ENCODE data around the gene CTDP1. TPM values are rescaled to one million over a fixed set of nuclear protein-coding genes. Genes with fewer than 3 reads are reported as not detected.

CTDP1 gene
- total and polyA plus RNA-seq, 9 of the 15 experiments (the other 6 are each of a cell fraction or from before 2014, with no cell fraction given) = 0.07 to 19.2 (median 4.0) TPM

DNA sequence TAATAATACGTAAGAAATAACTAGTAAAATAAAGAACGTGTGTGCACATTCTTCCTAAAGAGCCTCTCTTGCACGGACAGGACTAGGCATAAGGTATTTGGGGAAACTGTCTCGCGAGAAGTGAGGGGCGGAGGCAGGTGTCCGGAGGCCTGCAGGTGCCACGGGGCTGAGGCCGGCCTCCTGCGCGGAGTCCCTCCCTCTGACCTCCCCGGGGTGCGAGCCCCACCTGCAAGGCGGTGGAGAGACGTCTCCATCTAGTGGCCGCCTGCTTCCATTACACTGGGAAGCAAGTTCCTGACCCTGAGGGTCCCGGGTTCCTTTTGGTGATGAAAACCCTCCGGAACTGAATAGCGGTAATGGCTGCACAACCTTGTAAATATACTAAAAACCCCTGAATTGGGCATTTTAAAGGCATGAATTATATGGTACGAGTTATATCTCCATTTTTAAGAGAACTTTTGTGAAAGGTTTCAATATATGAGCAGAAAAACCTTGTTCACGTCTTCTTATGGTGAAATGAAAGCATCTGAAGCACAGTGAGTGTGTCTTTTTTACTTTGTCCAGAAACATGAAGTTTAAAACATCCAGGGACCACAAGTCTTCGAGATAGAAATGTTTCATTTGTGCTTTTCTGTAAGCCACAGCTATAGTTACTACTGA is 35.5 kb upstream of the CTDP1 start:
- ATAC-seq (peak; percentile 95), FAIRE-seq (peak; percentile 69), DNase-seq (ENCODE audit: extremely low read depth in 1 of 4, low spot score in 3 of 4) (peak; percentile 73 to 90 (median 86))
- no peak overlapping the region for H3K4me2 ChIP-seq (ENCODE audit: insufficient read depth, low read length)
- 0 out of 5 replicates have a peak, but pooled peaks cover 0 to 6% of the 10 kb centered on the region in 2 experiments for H3K4me1 ChIP-seq (replicated peaks in 1 of 2; ENCODE audit: control insufficient read depth in 2 of 2, insufficient read depth in 2 of 2, low read length in 2 of 2)
- H3K27me3 ChIP-seq (ENCODE audit: control insufficient read depth in 2 of 2, insufficient read depth in 2 of 2, low read length in 2 of 2) = peaks cover 2 to 21% of the 10 kb centered on the region in 2 experiments; a peak in 3 of 5 replicates
- 5% methylated on average over 16 of the region's 22 CpGs for WGBS (ENCODE audit: insufficient coverage, low coverage, missing lambda C conversion rate)
- no peaks in the 10 kb centered on the region for H4K20me1 ChIP-seq (replicated peaks; ENCODE audit: control insufficient read depth, insufficient read depth, low read length)
- in situ Hi-C loops (cut with MboI) = loop anchor here (5.0 kb wide), 1 partner anchor 262 kb away; no protein-coding TSS in a partner anchor
- H3K9me1 ChIP-seq (ENCODE audit: control insufficient read depth, insufficient read depth, low read length) = no peaks in the 10 kb centered on the region
- H3K36me3 ChIP-seq (ENCODE audit: control insufficient read depth, insufficient read depth, low read length) = no peaks in the 10 kb centered on the region
- no TSS peak for BruUV-seq (replicated peaks)
- no peaks in the 10 kb centered on the region for H3K79me2 ChIP-seq (ENCODE audit: control insufficient read depth, insufficient read depth, low read length)
- no peak overlapping the region for H3K27ac ChIP-seq (ENCODE audit: extremely low read depth, low read depth, low read length)
- no peak overlapping the region for H2AFZ ChIP-seq (ENCODE audit: low read depth, low read length)
- ChIA-PET CTCF (ENCODE audit: low intra/inter-chr PET ratio) (interaction anchor here (0.6 to 2.3 kb wide), 5 partner anchors 106 to 265 kb away, joined by 3 to 12 read pairs (median 5); no protein-coding TSS in a partner anchor), POLR2A (no interaction called here)
- H3K9me3 ChIP-seq (replicated peaks; ENCODE audit: control insufficient read depth, insufficient read depth, low read depth, low read length) = no peaks in the 10 kb centered on the region
- no peak overlapping the region for H3K9ac ChIP-seq (ENCODE audit: insufficient read depth in 1 of 2, low read depth in 2 of 2, low read length in 2 of 2)
- intact Hi-C loops (cut with micrococcal nuclease) = loop anchor here (1.0 to 5.0 kb wide), 2 partner anchors 117 to 264 kb away; no protein-coding TSS in a partner anchor
- H3K4me3 ChIP-seq = no peak overlapping the region
- no peak for TF ChIP-seq CREM (IDR thresholded peaks at IDR 0.05; ENCODE audit: low read depth)
- TF ChIP-seq NR2F6 (CRISPR knock-in tag; IDR thresholded peaks at IDR 0.05) = no peak
- peak; percentile 10 for TF ChIP-seq NEUROD1 (IDR thresholded peaks at IDR 0.05; ENCODE audit: borderline replicate concordance, low read depth, low read length, partially characterized antibody)
- TF ChIP-seq ZNF444 (CRISPR knock-in tag; IDR thresholded peaks at IDR 0.05) = no peak
- no peak for TF ChIP-seq TGIF2 (CRISPR knock-in tag; IDR thresholded peaks at IDR 0.05)
- TF ChIP-seq PHTF2 (CRISPR knock-in tag; IDR thresholded peaks at IDR 0.05) = no peak
- TF ChIP-seq SMC3 (conservative IDR thresholded peaks at IDR 0.05; ENCODE audit: insufficient read depth, low read depth, low read length) = peak; percentile 86
- TF ChIP-seq, protein P1, sequence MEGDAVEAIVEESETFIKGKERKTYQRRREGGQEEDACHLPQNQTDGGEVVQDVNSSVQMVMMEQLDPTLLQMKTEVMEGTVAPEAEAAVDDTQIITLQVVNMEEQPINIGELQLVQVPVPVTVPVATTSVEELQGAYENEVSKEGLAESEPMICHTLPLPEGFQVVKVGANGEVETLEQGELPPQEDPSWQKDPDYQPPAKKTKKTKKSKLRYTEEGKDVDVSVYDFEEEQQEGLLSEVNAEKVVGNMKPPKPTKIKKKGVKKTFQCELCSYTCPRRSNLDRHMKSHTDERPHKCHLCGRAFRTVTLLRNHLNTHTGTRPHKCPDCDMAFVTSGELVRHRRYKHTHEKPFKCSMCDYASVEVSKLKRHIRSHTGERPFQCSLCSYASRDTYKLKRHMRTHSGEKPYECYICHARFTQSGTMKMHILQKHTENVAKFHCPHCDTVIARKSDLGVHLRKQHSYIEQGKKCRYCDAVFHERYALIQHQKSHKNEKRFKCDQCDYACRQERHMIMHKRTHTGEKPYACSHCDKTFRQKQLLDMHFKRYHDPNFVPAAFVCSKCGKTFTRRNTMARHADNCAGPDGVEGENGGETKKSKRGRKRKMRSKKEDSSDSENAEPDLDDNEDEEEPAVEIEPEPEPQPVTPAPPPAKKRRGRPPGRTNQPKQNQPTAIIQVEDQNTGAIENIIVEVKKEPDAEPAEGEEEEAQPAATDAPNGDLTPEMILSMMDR (IDR thresholded peaks at IDR 0.05 in 2 of 3, conservative IDR thresholded peaks at IDR 0.05 in 1 of 3; ENCODE audit: insufficient read depth in 2 of 3, low read depth in 1 of 3, low read length in 3 of 3) = peak; percentile 77 to 79 (median 79)
- TF ChIP-seq ZNF707 (CRISPR knock-in tag; conservative IDR thresholded peaks at IDR 0.05) = no peak
- TF ChIP-seq STAG1 (CRISPR knock-in tag; IDR thresholded peaks at IDR 0.05; ENCODE audit: borderline replicate concordance) = peak; percentile 89
- TF ChIP-seq PML (IDR thresholded peaks at IDR 0.05; ENCODE audit: low read length) = no peak
- 0 out of 2 replicates have a peak, but pooled peaks have one; percentile 13 for TF ChIP-seq CXXC5 (CRISPR knock-in tag; IDR thresholded peaks at IDR 0.05)
- TF ChIP-seq TFE3 (CRISPR knock-in tag; IDR thresholded peaks at IDR 0.05) = no peak
- no peak for TF ChIP-seq ZNF717 (CRISPR knock-in tag; IDR thresholded peaks at IDR 0.05)
- TF ChIP-seq KDM5B (IDR thresholded peaks at IDR 0.05; ENCODE audit: insufficient replicate concordance, low read depth, low read length) = no peak
- no peak for TF ChIP-seq MECOM (CRISPR knock-in tag; IDR thresholded peaks at IDR 0.05)
- TF ChIP-seq FOXK2 (conservative IDR thresholded peaks at IDR 0.05 in 1 of 2, IDR thresholded peaks at IDR 0.05 in 1 of 2; ENCODE audit: low read depth in 2 of 2) = no peak
- no peak for TF ChIP-seq EP300 (IDR thresholded peaks at IDR 0.05; ENCODE audit: low read length)
- peak; percentile 32 for TF ChIP-seq RBM25 (IDR thresholded peaks at IDR 0.05; ENCODE audit: low read depth, low read length, severe bottlenecking)
- TF ChIP-seq PTBP1 (IDR thresholded peaks at IDR 0.05; ENCODE audit: low read depth, low read length) = no peak
- TF ChIP-seq CAMTA2 (CRISPR knock-in tag; conservative IDR thresholded peaks at IDR 0.05) = no peak
